GM19324 (cell line): ENCODE measurements around the gene CD300LB.
"Not testable (repeated sequence)": the region's sequence is repeated elsewhere in the genome, so short reads cannot be mapped to it uniquely, and the experiment has no call there.

Experiments
- ATAC-seq: cut with Tn5 transposase; IDR thresholded peaks from one replicate; pipeline ENCODE4 v1.9.1; 2021; ENCODE audit warnings: mild to moderate bottlenecking, moderate library complexity; ENCODE audit not compliant: unreplicated experiment, low FRiP score

Gene CD300LB

GRCh38 chr17:74531231-74531761 is at the start of gene CD300LB:
TSS of gene CD300LB (minus strand) at chr17:74531475. CDS start at chr17:74531350, 125 bp downstream.
- ATAC-seq = no peak

- ATAC-seq = no peak
These were observed 48.6 kb upstream of the CD300LB start for GRCh38 chr17:74579900-74580299.

- no peak for ATAC-seq
These were observed 47.7 kb upstream of the CD300LB start for GRCh38 chr17:74578979-74579378.

- no peak for ATAC-seq
These were observed 43.3 kb upstream of the CD300LB start for GRCh38 chr17:74574489-74575142.

- not testable (repeated sequence) for ATAC-seq
These were observed 42.4 kb upstream of the CD300LB start for GRCh38 chr17:74573635-74574034.

GRCh38 chr17:74573169-74573568 is 41.9 kb upstream of the CD300LB start:
- ATAC-seq = no peak

GRCh38 chr17:74571621-74572270 is 40.5 kb upstream of the CD300LB start:
- ATAC-seq = no peak

GRCh38 chr17:74569020-74570003 is 38.0 kb upstream of the CD300LB start:
- ATAC-seq = no peak

- ATAC-seq = no peak
These were observed 37.0 kb upstream of the CD300LB start for GRCh38 chr17:74568106-74568873.

- no peak for ATAC-seq
These were observed 36.1 kb upstream of the CD300LB start, which contains the start of gene CD300H for GRCh38 chr17:74567397-74567796. TSS of gene CD300H (minus strand) at chr17:74567509.

- no peak for ATAC-seq
These were observed 35.0 kb upstream of the CD300LB start for GRCh38 chr17:74566132-74566753.

GRCh38 chr17:74565126-74565525 is 33.9 kb upstream of the CD300LB start:
- ATAC-seq = no peak

GRCh38 chr17:74563358-74563757 is 32.1 kb upstream of the CD300LB start:
- ATAC-seq = no peak

GRCh38 chr17:74561586-74561985 is 30.3 kb upstream of the CD300LB start:
- ATAC-seq = no peak

- ATAC-seq = no peak
These were observed 27.7 kb upstream of the CD300LB start for GRCh38 chr17:74558882-74559519.

GRCh38 chr17:74558402-74558801 is 27.1 kb upstream of the CD300LB start:
- ATAC-seq = not testable (repeated sequence)

GRCh38 chr17:74555427-74555940 is 24.2 kb upstream of the CD300LB start:
- no peak for ATAC-seq

GRCh38 chr17:74554909-74555308 is 23.6 kb upstream of the CD300LB start:
- ATAC-seq = no peak

GRCh38 chr17:74552037-74552436 is 20.8 kb upstream of the CD300LB start:
- no peak for ATAC-seq
